NCI-H69 (cell line): Measurements from ENCODE around the gene SNW1.
"Not testable (repeated sequence)": the region's sequence is repeated elsewhere in the genome, so short reads cannot be mapped to it uniquely, and the experiment has no call there.

Source experiments
- DNase-seq: peaks from one replicate; lab custom pipeline; 2025; lab: John Stamatoyannopoulos, UW

Gene SNW1

GRCh38 chr14:77752266-77752665 is 8.7 kb downstream of the SNW1 start:
- DNase-seq, result no peak

- not testable (repeated sequence) for DNase-seq
Observed at GRCh38 chr14:77747425-77747824, 13.5 kb downstream of the SNW1 start.

GRCh38 chr14:77746064-77746702 is 14.8 kb downstream of the SNW1 start:
- peak; percentile 78 for DNase-seq

DNA sequence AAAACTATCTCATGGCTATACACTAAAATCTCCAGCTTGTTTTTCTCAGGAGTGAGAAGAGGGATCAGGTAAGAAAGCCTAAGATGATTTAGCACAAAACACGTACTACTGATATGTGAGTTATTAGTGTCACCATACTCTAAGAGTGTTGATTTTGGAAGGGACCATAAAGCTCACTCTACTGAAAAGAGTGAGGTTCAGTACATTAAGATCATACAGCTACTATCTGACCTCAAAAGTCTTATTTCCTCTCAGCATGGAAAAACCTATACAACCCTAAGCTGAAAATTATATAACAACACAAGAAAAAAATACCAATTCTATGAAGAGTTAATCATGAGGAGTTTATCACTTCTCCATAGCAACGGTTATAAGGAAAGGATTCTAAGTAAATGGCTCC is 19.5 kb downstream of the SNW1 start:
- DNase-seq, result no peak

GRCh38 chr14:77738559-77739250 is 22.3 kb downstream of the SNW1 start:
- DNase-seq, result no peak

- no peak for DNase-seq
Observed at GRCh38 chr14:77730976-77731497, 29.9 kb downstream of the SNW1 start.

DNA sequence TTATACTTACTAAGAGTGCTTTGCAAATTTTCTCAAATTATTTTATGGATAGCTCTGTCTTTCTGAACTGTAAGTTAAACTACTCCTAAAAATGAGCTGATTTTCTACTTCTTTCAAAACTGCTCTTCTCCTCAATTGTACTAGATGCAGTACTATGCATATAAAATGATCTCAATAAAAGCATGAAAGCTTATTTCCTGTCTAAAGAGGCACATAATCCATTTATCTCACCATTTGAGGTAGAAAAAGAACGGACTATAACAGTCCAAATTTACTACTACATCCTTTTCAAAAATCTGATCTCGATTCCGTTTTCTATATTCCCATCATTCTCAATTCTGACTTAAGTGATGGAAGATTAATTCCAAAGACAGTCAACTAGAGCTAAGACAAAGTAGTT is 38.7 kb downstream of the SNW1 start:
- no peak for DNase-seq

GRCh38 chr14:77721437-77721836 is 39.5 kb downstream of the SNW1 start:
- no peak for DNase-seq

DNA sequence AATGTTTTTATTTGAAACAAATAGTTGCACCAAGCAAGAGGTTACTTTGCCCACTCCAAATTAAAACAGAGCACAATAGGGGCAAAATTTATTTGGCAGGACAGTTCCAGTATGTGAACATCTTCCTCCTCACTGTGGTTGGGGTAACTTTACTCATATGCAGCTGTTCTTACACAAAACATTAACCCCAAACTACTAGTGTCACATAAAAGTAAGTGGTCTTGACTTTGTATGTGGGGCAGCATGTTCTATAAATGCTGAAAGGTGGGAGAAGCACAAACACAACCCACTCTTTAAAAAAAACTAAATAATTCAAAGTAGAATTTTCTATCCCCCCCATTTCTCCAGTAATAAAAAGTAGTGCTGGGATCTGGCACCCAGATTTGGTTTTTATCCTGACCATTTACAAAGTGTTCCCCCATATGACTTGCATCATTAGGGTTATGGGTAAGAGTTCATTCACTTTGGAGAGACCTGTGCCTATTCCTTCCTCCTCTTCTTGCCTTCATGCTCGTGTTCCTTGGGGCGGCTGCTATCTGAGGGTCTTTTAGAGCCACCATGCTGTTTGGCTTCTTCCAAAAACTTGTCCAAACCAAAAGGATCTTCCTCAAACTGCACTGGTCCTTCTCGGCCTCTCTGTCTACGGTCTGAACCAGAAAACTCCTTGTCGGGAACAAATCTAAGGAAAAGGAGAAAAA is 43.2 kb downstream of the SNW1 start:
- DNase-seq, result no peak

GRCh38 chr14:77714926-77715325 is 46.0 kb downstream of the SNW1 start:
- no peak for DNase-seq

DNA sequence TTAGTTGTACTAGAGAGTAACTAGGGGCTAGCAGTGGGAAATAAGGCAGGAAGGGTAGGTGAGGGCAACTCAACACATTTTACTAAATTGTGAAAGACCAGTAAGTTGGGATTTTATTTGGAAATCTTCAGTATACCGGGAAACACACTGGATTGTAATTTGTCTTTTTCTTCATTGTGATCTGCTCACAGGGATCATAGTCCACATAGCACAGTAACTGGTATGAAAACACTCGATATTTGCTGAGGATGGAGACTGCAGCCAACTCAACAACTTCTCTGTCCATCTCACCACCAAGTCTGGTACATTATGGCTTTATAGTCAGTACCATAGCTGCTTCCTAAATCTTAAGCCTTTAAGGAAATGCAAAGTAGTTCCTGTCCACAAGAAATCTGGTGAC is 50.6 kb downstream of the SNW1 start:
- DNase-seq, result no peak

DNA sequence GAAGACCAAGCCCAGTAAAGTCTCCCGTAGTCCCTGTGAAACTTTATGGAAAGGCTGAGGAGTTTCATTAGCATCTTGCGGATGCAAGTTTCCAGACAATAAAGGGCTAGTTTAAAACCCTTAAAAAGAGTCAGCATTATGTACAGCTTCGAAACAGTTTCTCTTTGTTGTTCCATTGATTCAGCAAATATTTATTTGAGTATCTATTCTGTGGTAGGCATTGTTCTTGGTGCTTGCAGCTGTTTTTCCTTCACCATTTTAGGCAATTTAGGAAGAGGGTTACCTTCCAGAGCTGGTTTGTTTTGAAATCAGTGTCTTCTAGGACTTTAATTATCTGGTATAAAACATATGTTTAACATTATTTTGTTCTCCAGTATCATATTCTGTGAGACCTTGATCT is 51.5 kb downstream of the SNW1 start:
- no peak for DNase-seq

DNA sequence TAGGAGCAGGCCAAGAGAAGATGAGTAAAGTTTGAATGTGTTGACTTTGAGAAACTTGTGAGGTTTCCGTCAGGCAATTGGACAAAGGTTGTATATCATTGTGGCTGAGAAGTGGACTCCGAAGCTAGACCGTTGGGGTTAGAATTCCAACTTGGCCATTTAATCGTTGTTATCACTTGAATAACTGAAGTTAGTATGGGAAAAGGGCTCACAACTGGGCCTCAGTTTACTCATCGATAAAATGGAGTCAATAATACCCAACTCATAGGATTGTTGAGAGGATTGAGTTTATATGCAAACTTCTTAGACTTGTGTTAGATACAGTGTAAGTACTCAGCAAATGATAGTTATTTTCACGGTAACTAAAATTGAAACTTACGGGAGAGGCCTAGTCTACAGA is 52.2 kb downstream of the SNW1 start:
- no peak for DNase-seq

- DNase-seq, result peak; percentile 94
Observed at GRCh38 chr14:77707724-77708408, 53.1 kb downstream of the SNW1 start, which contains the start of the genes ALKBH1 and SLIRP. ALKBH1 (minus strand) TSS chr14:77708023; CDS start chr14:77708004, 19 bp downstream. SLIRP (plus strand) TSS chr14:77708103; CDS start chr14:77708112, 9 bp downstream.

GRCh38 chr14:77707355-77707723 is 53.6 kb downstream of the SNW1 start:
- DNase-seq, result peak; percentile 78

GRCh38 chr14:77691259-77691658 is 69.7 kb downstream of the SNW1 start:
- no peak for DNase-seq

DNA sequence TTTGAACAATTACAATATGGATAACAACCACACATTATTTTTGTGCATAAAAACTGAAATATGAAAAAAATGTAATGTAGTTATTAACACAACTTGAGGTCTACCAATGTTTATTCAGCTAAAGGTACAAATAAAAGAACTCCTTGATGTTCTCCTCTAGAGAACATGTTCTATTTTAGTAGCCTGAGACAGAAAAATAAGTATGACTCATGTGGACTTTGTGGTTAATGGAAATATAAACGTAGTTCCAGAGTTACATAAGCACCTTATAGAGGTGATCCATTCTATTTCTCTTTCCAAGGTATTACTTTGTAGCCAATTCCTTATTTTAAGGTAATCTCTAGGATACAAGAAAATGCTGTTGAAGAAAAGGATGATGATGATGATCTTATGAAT is 78.8 kb downstream of the SNW1 start:
- DNase-seq, result peak; percentile 68

DNA sequence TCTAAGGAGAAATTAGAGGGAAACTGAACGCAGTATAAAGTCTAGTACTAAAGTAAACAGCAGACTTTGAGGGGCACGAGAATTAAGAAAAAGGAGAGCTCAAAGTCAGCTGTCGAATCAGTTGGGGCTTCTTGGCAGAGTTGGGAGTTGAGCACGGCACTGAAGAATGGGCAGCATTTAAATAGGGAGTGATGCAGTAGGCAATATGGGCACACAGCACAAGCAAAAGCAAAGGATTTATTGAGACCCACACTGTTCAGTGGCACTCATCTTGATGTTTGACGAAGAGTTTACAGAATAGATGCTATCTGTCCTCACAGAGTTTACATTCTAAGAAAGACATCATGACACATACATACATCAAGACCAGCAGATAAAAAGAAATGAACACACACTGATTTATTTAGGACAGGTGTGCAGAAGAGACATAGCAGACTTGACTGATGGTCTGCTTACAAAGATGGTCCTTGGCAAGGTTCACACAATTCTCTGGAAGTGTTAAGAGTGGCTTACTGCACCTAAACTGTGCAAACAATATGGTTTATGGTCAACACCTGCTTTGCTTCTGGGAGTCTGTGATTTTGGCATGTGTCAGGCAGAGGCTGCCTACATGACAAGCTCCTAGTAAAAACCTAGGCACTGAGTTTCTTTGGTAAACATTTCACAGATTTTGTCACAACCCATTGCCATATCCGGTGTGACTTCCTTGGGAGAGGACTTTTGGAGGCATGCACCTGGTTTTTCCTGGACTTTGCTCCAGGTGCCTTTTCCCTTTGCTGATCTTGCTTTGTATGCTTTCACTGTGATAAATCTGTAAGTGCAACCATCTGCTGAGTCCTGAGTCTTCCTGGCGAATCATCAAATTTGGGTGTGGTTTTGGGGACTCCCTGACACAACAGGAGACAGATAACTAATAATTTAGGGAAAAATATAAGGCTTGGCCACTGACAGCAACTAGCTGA is 79.5 kb downstream of the SNW1 start:
- peak; percentile 94 for DNase-seq

DNA sequence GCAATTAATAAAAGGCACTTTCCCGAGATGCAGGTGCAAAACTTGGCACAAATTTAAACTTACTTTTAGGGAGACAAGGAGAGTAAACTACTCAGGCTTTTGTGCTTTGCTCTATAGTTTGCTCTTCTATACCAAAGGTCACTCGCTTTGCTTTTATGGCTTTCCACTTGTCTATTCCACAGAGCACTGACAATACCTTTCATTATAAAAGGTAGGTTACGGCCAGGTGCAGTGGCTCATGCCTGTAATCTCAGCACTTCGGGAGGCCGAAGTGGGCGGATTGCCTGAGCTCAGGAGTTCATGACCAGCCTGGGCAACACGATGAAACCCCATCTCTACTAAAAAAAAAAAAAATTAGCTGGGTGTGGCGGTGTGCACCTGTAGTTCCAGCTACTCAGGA is 86.0 kb downstream of the SNW1 start:
- DNase-seq, result peak; percentile 80

DNA sequence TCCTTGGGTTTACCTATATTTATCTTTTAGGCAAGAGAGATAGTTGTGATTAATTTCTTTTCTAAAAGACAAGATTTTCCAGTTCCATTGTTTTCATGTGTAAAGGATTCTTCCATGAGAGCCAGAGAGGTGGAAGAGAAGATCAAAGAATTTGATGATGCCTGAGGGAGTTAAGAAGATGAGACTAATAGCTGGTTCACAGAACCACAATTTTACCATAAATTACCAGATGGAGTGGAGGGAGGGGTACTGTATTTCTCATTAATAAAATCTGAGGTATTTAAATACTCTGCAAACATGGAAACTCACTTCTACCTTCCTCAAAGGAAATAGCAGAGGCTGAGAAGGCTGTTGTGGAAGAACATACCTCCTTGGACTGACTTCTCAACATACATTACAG is 87.8 kb downstream of the SNW1 start:
- DNase-seq, result no peak
